Keratinocyte (primary cell): ENCODE results near the gene AK9. TPM values are rescaled to one million over a fixed set of nuclear protein-coding genes. Genes with fewer than 3 reads are reported as not detected.

ENCODE experiments used
- DNase-seq: peaks from one replicate; pipeline ENCODE4 v3.0.0-alpha.2; 2011; ENCODE audit warnings: low read depth, missing footprints, low spot score
- FAIRE-seq: peaks from 2 replicates; lab custom pipeline; 2011; peaks lifted over from hg19 to GRCh38; lab: Jason Lieb, UNC
- H2AFZ ChIP-seq: 2 replicates; pipeline ENCODE4 v1.6.0; 2012; ENCODE audit warnings: low read length, control low read depth, inconsistent platforms; ENCODE audit not compliant: control insufficient read depth
- H3K27ac ChIP-seq: 2 replicates; pipeline ENCODE4 v1.5.1; 2011; ENCODE audit warnings: low read length; ENCODE audit not compliant: control insufficient read depth, insufficient read depth
- H3K27me3 ChIP-seq: 3 replicates; pipeline ENCODE4 v1.6.0; 2011; ENCODE audit warnings: low read length; ENCODE audit not compliant: control insufficient read depth, insufficient read depth; ENCODE audit errors: extremely low read depth
- H3K36me3 ChIP-seq, 2 experiments: 2 replicates in 1 of 2; 3 replicates in 1 of 2; pipeline ENCODE4 v1.5.1; 2011; ENCODE audit warnings: low read length in 2 of 2, mild to moderate bottlenecking in 1 of 2; ENCODE audit not compliant: control insufficient read depth in 2 of 2, insufficient read depth in 2 of 2; ENCODE audit errors: extremely low read depth in 1 of 2
- H3K4me1 ChIP-seq: 3 replicates; pipeline ENCODE4 v1.5.1; 2011; ENCODE audit warnings: low read length; ENCODE audit not compliant: control insufficient read depth, insufficient read depth; ENCODE audit errors: extremely low read depth
- H3K4me2 ChIP-seq: 3 replicates; pipeline ENCODE4 v1.6.0; 2011; ENCODE audit warnings: low read depth, low read length; ENCODE audit not compliant: control insufficient read depth, insufficient read depth; ENCODE audit errors: extremely low read depth
- H3K4me3 ChIP-seq, 3 experiments: fragments of 200-600 bp in 1 of 3; sonication (generic) in 1 of 3; 2 replicates in 2 of 3; 3 replicates in 1 of 3; pipeline ENCODE4 v1.5.1; 2011 to 2016; ENCODE audit warnings: low read length in 3 of 3, mild to moderate bottlenecking in 3 of 3, control low read depth in 2 of 3, inconsistent platforms in 1 of 3, low read depth in 1 of 3, mixed read lengths in 1 of 3, mixed run types in 1 of 3, moderate library complexity in 1 of 3; ENCODE audit not compliant: control insufficient read depth in 2 of 3, insufficient read depth in 2 of 3; ENCODE audit errors: extremely low read depth in 1 of 3
- H3K79me2 ChIP-seq: 2 replicates; pipeline ENCODE4 v1.6.0; 2012; ENCODE audit warnings: low read length; ENCODE audit not compliant: control insufficient read depth, insufficient read depth
- H3K9ac ChIP-seq: 3 replicates; pipeline ENCODE4 v1.6.0; 2011; ENCODE audit warnings: low read length; ENCODE audit not compliant: control insufficient read depth, insufficient read depth; ENCODE audit errors: extremely low read depth
- H3K9me1 ChIP-seq: 3 replicates; pipeline ENCODE4 v1.6.0; 2011; ENCODE audit warnings: low read length; ENCODE audit not compliant: control insufficient read depth, insufficient read depth; ENCODE audit errors: extremely low read depth
- H3K9me3 ChIP-seq: 2 replicates; pipeline ENCODE4 v1.5.1; 2012; ENCODE audit warnings: low read depth, low read length; ENCODE audit not compliant: control insufficient read depth
- H4K20me1 ChIP-seq: 3 replicates; pipeline ENCODE4 v1.6.0; 2011; ENCODE audit warnings: low read length; ENCODE audit not compliant: control insufficient read depth, insufficient read depth; ENCODE audit errors: extremely low read depth
- CTCF ChIP-seq, 3 experiments: IDR thresholded peaks in 1 of 3; conservative IDR thresholded peaks in 1 of 3; optimal IDR thresholded peaks in 1 of 3; 2 replicates in 2 of 3; 3 replicates in 1 of 3; pipeline versions ENCODE3 to v1.5.1; 2011; ENCODE audit warnings: low read length in 3 of 3, mild to moderate bottlenecking in 3 of 3, moderate library complexity in 2 of 3, control low read depth in 1 of 3, inconsistent platforms in 1 of 3; ENCODE audit not compliant: insufficient read depth in 2 of 3; ENCODE audit errors: extremely low read depth in 1 of 3
- EZH2 ChIP-seq: IDR thresholded peaks from one replicate; pipeline ENCODE4 v1.6.1; 2012; ENCODE audit warnings: inconsistent platforms, mild to moderate bottlenecking, low read length, moderate library complexity
- dilution Hi-C: fragments of 300-500 bp; cut with MboI; formaldehyde crosslinking; loops from one replicate; pipeline ENCODE4 v1.7.0; 2020; ENCODE audit warnings: low sequenced_read_pairs; ENCODE audit not compliant: extremely low pct_ligation_motif_present
- polyA plus RNA-seq, 5 experiments: library from polyadenylated mRNA; depleted of rRNA in 3 of 5; stranded (reverse) in 3 of 5; stranded (forward) in 1 of 5; unstranded in 1 of 5; fragments of >200 nt; gene quantifications; 1 replicate in 1 of 5; 2 replicates in 3 of 5; 3 replicates in 1 of 5; pipeline versions ENCODE4 v1.2.1 to v1.2.3, GENCODE V29; 2011 to 2012; ENCODE audit warnings: missing spikeins in 2 of 5, low read depth in 1 of 5, low replicate concordance in 1 of 5

AK9 gene
- polyA plus RNA-seq, 1 donor (not counting 4 experiments of a cell fraction or from before 2014, with no cell fraction given), result 1.8 TPM

- dilution Hi-C loops, result no loop called here
These were observed 129.2 kb downstream of the AK9 start for GRCh38 chr6:109561844-109562243.

GRCh38 chr6:109531446-109531845, 159.6 kb downstream of the AK9 start:
- no peak overlapping the region for H3K4me3 ChIP-seq
- H3K27me3 ChIP-seq, result no peaks in the 10 kb centered on the region
- DNase-seq (no peak), FAIRE-seq (no peak)
- no peaks in the 10 kb centered on the region for H3K9me1 ChIP-seq
- no peaks in the 10 kb centered on the region for H3K4me1 ChIP-seq
- H3K79me2 ChIP-seq, result no peaks in the 10 kb centered on the region
- H3K9me3 ChIP-seq, result no peaks in the 10 kb centered on the region
- no peak overlapping the region for H2AFZ ChIP-seq
- TF ChIP-seq EZH2, result no peak
- no peak for TF ChIP-seq CTCF (optimal IDR thresholded peaks at IDR 0.05 in 1 of 3, IDR thresholded peaks at IDR 0.05 in 1 of 3, conservative IDR thresholded peaks at IDR 0.05 in 1 of 3; ENCODE audit: extremely low read depth in 1 of 3, insufficient read depth in 2 of 3, low read length in 3 of 3)
- H3K4me2 ChIP-seq, result no peak overlapping the region
- dilution Hi-C loops, result no loop called here
- H4K20me1 ChIP-seq, result no peaks in the 10 kb centered on the region
- H3K9ac ChIP-seq, result no peak overlapping the region
- no peak overlapping the region for H3K27ac ChIP-seq
- H3K36me3 ChIP-seq, result no peaks in the 10 kb centered on the region

More at GRCh38 chr6:109561844-109562243, 129.2 kb downstream of the AK9 start:
- no peak for DNase-seq
- no peaks in the 10 kb centered on the region for H3K27me3 ChIP-seq
- H2AFZ ChIP-seq, result no peak overlapping the region
- no peak overlapping the region for H3K4me3 ChIP-seq
- no peak overlapping the region for H3K4me2 ChIP-seq
- H3K4me1 ChIP-seq, result no peaks in the 10 kb centered on the region
- no peaks in the 10 kb centered on the region for H4K20me1 ChIP-seq
- TF ChIP-seq EZH2, result no peak
- no peak for TF ChIP-seq CTCF (optimal IDR thresholded peaks at IDR 0.05 in 1 of 3, IDR thresholded peaks at IDR 0.05 in 1 of 3, conservative IDR thresholded peaks at IDR 0.05 in 1 of 3; ENCODE audit: extremely low read depth in 1 of 3, insufficient read depth in 2 of 3, low read length in 3 of 3)
- FAIRE-seq, result no peak
- no peak overlapping the region for H3K9ac ChIP-seq
- no peak overlapping the region for H3K27ac ChIP-seq
- H3K36me3 ChIP-seq, result no peaks in the 10 kb centered on the region
- no peaks in the 10 kb centered on the region for H3K9me3 ChIP-seq
- no peaks in the 10 kb centered on the region for H3K9me1 ChIP-seq
- H3K79me2 ChIP-seq, result no peaks in the 10 kb centered on the region
